GM12801 (cell line): ENCODE results near the gene AFF3.

Experiments used
- CTCF ChIP-seq: IDR thresholded peaks from one replicate; pipeline ENCODE4 v1.5.1; 2011; ENCODE audit warnings: control low read depth; ENCODE audit not compliant: insufficient read length; ENCODE audit errors: extremely low read depth

The AFF3 gene

GRCh38 chr2:100142393-100142792 is at the start of gene AFF3:
AFF3 (minus strand) TSS chr2:100142590; CDS start chr2:100104454, 38,136 bp downstream.
- TF ChIP-seq CTCF = no peak

DNA sequence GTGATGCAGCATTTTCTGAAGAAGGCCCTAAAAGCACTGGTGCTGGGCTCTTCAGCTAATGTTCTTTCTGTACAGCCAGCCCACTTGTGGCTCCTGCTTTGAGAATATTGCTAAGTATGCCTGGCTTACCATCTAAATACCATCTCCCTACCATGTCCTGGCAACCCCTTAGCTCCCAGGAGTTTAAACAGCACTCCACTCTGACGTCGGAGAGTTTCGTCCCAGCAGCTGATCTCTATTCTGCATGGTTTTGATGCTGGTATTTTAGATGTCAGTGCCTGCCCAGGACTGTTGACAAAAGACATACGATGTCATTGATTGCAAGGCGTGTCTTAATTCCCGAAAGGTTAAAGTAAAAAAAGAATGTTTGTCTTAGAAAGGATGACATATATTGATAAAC is 47.0 kb upstream of the AFF3 start:
- TF ChIP-seq CTCF = no peak

- TF ChIP-seq CTCF = no peak
Measured at GRCh38 chr2:100188326-100188725, 45.9 kb upstream of the AFF3 start.

DNA sequence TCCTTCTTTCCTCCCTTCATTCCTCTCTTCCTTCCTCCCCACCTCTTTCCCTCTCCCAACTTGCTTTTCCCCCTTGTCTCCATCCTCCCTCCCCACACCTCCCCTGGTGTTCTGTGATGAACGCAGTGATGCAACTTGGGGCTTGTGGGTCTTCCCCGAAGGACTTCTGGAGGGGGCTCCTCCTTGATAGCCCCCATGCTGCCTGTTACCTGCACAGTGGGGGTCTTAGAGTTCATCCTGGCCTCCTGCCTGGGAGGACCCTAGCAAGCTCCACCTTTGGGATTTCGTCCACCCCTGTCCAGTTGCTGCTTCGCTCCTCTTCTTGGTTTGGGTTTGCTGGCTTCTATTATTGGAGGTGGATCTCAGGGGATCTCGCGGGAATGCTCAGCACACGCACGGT is 43.7 kb upstream of the AFF3 start:
- no peak for TF ChIP-seq CTCF

- TF ChIP-seq CTCF = no peak
Measured at GRCh38 chr2:100185516-100185915, 43.1 kb upstream of the AFF3 start.

DNA sequence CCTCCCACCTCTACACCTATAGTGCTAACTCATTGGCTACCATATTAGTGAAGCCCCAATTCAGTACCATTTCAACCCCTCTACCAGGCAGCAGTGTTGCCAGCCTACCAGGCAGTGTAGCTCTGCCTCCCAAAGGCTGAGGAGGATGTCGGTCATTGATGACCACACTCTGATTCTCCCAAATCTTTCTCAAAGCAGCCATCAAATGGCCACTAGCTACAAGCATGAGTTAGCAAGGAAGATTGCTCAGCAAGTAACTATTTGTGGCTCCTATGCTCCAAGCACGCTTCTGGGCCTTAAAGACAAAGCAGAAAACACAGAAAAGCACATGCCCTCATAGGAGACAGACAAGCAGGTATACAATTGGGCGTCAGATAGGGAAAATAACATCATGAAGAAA is 42.7 kb upstream of the AFF3 start:
- TF ChIP-seq CTCF = no peak

DNA sequence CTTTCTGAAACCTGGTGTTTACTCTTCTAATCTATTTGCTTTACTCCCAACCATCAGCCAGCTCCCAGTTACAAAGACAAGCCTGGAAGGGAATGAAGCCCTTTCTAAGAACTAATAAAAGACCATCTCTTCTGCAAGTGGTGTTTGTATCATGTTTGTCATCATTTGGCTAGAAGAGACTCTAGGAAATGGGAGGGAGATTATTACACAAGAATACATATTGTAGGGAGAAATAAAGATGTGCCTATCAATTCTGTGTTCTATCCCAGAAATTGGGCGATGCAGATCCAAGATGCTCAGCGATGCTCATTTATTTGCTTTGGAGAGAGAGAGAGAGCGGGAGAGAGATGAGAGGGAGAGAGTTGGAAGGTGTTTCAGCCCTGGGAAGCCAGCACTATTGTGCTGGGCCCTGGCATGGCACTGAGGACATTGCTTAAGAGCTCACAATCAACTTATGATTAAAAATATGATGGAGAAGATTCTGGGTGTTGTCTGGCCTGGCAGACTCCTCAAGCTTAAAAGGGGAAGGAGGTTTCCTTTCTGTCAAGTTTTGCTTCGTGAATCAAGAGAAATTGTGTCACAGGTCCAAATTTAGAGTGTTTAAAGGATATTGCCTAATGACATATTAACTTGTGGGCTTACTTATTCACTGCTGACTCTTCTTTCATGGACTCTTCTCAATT is 41.8 kb upstream of the AFF3 start:
- TF ChIP-seq CTCF = no peak
